GM18517 (cell line): ENCODE results near the gene TIMM10.
A peak's percentile ranks its signal among the peaks of the same experiment; 100 is the strongest.

ENCODE experiments used
- ATAC-seq: cut with Tn5 transposase; IDR thresholded peaks from one replicate; pipeline ENCODE4 v1.9.1; 2021; ENCODE audit warnings: mild to moderate bottlenecking, moderate library complexity; ENCODE audit not compliant: unreplicated experiment

The TIMM10 gene

GRCh38 chr11:57506522-57506921 lies 24.0 kb downstream of the TIMM10 start:
- no peak for ATAC-seq

- no peak for ATAC-seq
Measured at GRCh38 chr11:57504511-57504910, 26.0 kb downstream of the TIMM10 start.

GRCh38 chr11:57502870-57503269 lies 27.7 kb downstream of the TIMM10 start:
- ATAC-seq: no peak

- ATAC-seq: no peak
Measured at GRCh38 chr11:57502376-57502775, 28.2 kb downstream of the TIMM10 start.

- ATAC-seq: no peak
Measured at GRCh38 chr11:57501953-57502352, 28.6 kb downstream of the TIMM10 start.

- no peak for ATAC-seq
Measured at GRCh38 chr11:57500926-57501325, 29.6 kb downstream of the TIMM10 start.

GRCh38 chr11:57500515-57500914 lies 30.0 kb downstream of the TIMM10 start:
- no peak for ATAC-seq

GRCh38 chr11:57499983-57500461 lies 30.5 kb downstream of the TIMM10 start:
- peak; percentile 8 for ATAC-seq

- ATAC-seq: peak; percentile 99
Measured at GRCh38 chr11:57499413-57499982, 31.1 kb downstream of the TIMM10 start.

- no peak for ATAC-seq
Measured at GRCh38 chr11:57498540-57498939, 32.0 kb downstream of the TIMM10 start.

GRCh38 chr11:57497303-57498247 lies 33.0 kb downstream of the TIMM10 start:
- ATAC-seq: no peak

- no peak for ATAC-seq
Measured at GRCh38 chr11:57496109-57496820, 34.3 kb downstream of the TIMM10 start.

GRCh38 chr11:57493507-57494503 lies 36.7 kb downstream of the TIMM10 start:
- ATAC-seq: peak; percentile 58

- ATAC-seq: no peak
Measured at GRCh38 chr11:57491371-57492061, 39.0 kb downstream of the TIMM10 start.

- no peak for ATAC-seq
Measured at GRCh38 chr11:57490456-57491248, 39.9 kb downstream of the TIMM10 start.

GRCh38 chr11:57487920-57488659 lies 42.5 kb downstream of the TIMM10 start:
- ATAC-seq: no peak

- ATAC-seq: no peak
Measured at GRCh38 chr11:57487021-57487778, 43.4 kb downstream of the TIMM10 start.
